HG03064 (cell line): ENCODE data around the gene CPM.

Source experiments
- ATAC-seq: cut with Tn5 transposase; IDR thresholded peaks from one replicate; pipeline ENCODE4 v1.9.1; 2021; ENCODE audit warnings: low read depth; ENCODE audit not compliant: unreplicated experiment

CPM gene

GRCh38 chr12:68932961-68933893 is at the start of gene CPM:
Gene CPM, minus strand, starts transcription at chr12:68933171. Its CDS starts 334 bp downstream, at chr12:68932837.
- peak; percentile 95 for ATAC-seq

GRCh38 chr12:68981516-68981915 is 48.5 kb upstream of the CPM start:
- ATAC-seq = no peak

- ATAC-seq = no peak
Observed at GRCh38 chr12:68980476-68981212, 47.7 kb upstream of the CPM start.

- no peak for ATAC-seq
Observed at GRCh38 chr12:68978678-68979077, 45.7 kb upstream of the CPM start.

GRCh38 chr12:68977909-68978610 is 45.1 kb upstream of the CPM start:
- ATAC-seq = no peak

- no peak for ATAC-seq
Observed at GRCh38 chr12:68977335-68977734, 44.4 kb upstream of the CPM start.

GRCh38 chr12:68976395-68976841 is 43.4 kb upstream of the CPM start:
- no peak for ATAC-seq

- no peak for ATAC-seq
Observed at GRCh38 chr12:68975811-68976210, 42.8 kb upstream of the CPM start.

- ATAC-seq = no peak
Observed at GRCh38 chr12:68972595-68972994, 39.6 kb upstream of the CPM start.

GRCh38 chr12:68971404-68971803 is 38.4 kb upstream of the CPM start:
- ATAC-seq = no peak

- ATAC-seq = no peak
Observed at GRCh38 chr12:68970951-68971350, 38.0 kb upstream of the CPM start.

GRCh38 chr12:68970306-68970705 is 37.3 kb upstream of the CPM start:
- ATAC-seq = no peak

- ATAC-seq = no peak
Observed at GRCh38 chr12:68967046-68967445, 34.1 kb upstream of the CPM start.

- no peak for ATAC-seq
Observed at GRCh38 chr12:68963856-68964745, 31.1 kb upstream of the CPM start.

GRCh38 chr12:68962877-68963855 is 30.2 kb upstream of the CPM start:
- ATAC-seq = no peak

- ATAC-seq = no peak
Observed at GRCh38 chr12:68959891-68960464, 27.0 kb upstream of the CPM start.

- no peak for ATAC-seq
Observed at GRCh38 chr12:68959143-68959858, 26.3 kb upstream of the CPM start.

GRCh38 chr12:68958322-68958721 is 25.4 kb upstream of the CPM start:
- peak; percentile 79 for ATAC-seq
